Caco-2 (cell line): ENCODE results near the gene PHF10. TPM values are rescaled to one million over a fixed set of nuclear protein-coding genes. Genes with fewer than 3 reads are reported as not detected.

Source experiments
- BruUV-seq: library from RNA; stranded (reverse); fragments of 400-500 nt; replicated peaks from 2 replicates; lab custom pipeline; 2021; lab: Mats Ljungman, UMichigan
- CTCF ChIA-PET: fragments of 300-600 bp; sonication (Branson Sonifier 250); formaldehyde crosslinking; loops from one replicate; lab custom pipeline; 2022; ENCODE audit warnings: antibody characterized with exemption; lab: Charles Lee
- POLR2A ChIA-PET: fragments of 300-600 bp; sonication (Branson Sonifier 250); formaldehyde crosslinking; loops from one replicate; lab custom pipeline; 2022; ENCODE audit warnings: antibody characterized with exemption; lab: Charles Lee
- DNase-seq, 2 experiments: peaks; one replicate each; pipeline versions ENCODE4 v3.0.0 to v3.0.0-alpha.2; 2020 to 2022
- H3K27me3 ChIP-seq: replicated peaks from 2 replicates; pipeline ENCODE4 v1.6.0; 2011; ENCODE audit warnings: low read length; ENCODE audit not compliant: control insufficient read depth, insufficient read depth
- H3K36me3 ChIP-seq: 2 replicates; pipeline ENCODE4 v1.5.1; 2011; ENCODE audit warnings: low read length; ENCODE audit not compliant: control insufficient read depth, insufficient read depth
- H3K4me1 ChIP-seq: fragments of 250-450 bp; sonication (Bioruptor Pico); 2 replicates; pipeline ENCODE4 v1.5.1; 2020; ENCODE audit warnings: mild to moderate bottlenecking
- H3K4me3 ChIP-seq: 2 replicates; pipeline ENCODE4 v1.5.1; 2011; ENCODE audit warnings: low read depth, mild to moderate bottlenecking, control low read depth, low read length
- H3K9me3 ChIP-seq: fragments of 250-450 bp; sonication (Bioruptor Pico); 2 replicates; pipeline ENCODE4 v1.5.1; 2020; ENCODE audit warnings: mild to moderate bottlenecking, moderate library complexity
- H3K27ac Mint-ChIP-seq: one replicate; pipeline ENCODE4 v1.8.0; 2022; ENCODE audit warnings: mixed read lengths; ENCODE audit not compliant: unreplicated experiment
- H3K27me3 Mint-ChIP-seq: one replicate; pipeline ENCODE4 v1.8.0; 2022; ENCODE audit warnings: mixed read lengths; ENCODE audit not compliant: insufficient read depth, unreplicated experiment
- H3K36me3 Mint-ChIP-seq: one replicate; pipeline ENCODE4 v1.8.0; 2022; ENCODE audit warnings: mild to moderate bottlenecking, mixed read lengths; ENCODE audit not compliant: insufficient read depth, unreplicated experiment
- H3K4me1 Mint-ChIP-seq: one replicate; pipeline ENCODE4 v1.8.0; 2022; ENCODE audit warnings: low read depth, mixed read lengths; ENCODE audit not compliant: unreplicated experiment
- H3K4me3 Mint-ChIP-seq: one replicate; pipeline ENCODE4 v1.8.0; 2022; ENCODE audit warnings: mild to moderate bottlenecking, moderate library complexity, mixed read lengths; ENCODE audit not compliant: unreplicated experiment
- H3K9me3 Mint-ChIP-seq: one replicate; pipeline ENCODE4 v1.8.0; 2022; ENCODE audit warnings: mixed read lengths; ENCODE audit not compliant: unreplicated experiment
- intact Hi-C: fragments of 100-400 bp; cut with micrococcal nuclease; formaldehyde crosslinking; loops from one replicate; pipeline ENCODE4 v1.10.0; 2022; ENCODE audit not compliant: unreplicated experiment
- total RNA-seq: library from RNA; stranded (reverse); gene quantifications from 2 replicates; pipeline ENCODE4 v1.2.3, GENCODE V29; 2022
- TF ChIP-seq, protein P1 (sequence below), 2 experiments: fragments of 200-600 bp in 1 of 2; IDR thresholded peaks; 1 replicate in 1 of 2; 2 replicates in 1 of 2; pipeline versions ENCODE4 v1.5.1 to v1.8.0; 2011 to 2022; ENCODE audit warnings: antibody characterized with exemption in 1 of 2, control low read depth in 1 of 2, inconsistent platforms in 1 of 2, low read depth in 1 of 2, low read length in 1 of 2, mild to moderate bottlenecking in 1 of 2, moderate library complexity in 1 of 2; ENCODE audit not compliant: insufficient read depth in 1 of 2, severe bottlenecking in 1 of 2, unreplicated experiment in 1 of 2

Gene PHF10
- total RNA-seq, 1 experiment from 2014 or later: 75.7 TPM

DNA sequence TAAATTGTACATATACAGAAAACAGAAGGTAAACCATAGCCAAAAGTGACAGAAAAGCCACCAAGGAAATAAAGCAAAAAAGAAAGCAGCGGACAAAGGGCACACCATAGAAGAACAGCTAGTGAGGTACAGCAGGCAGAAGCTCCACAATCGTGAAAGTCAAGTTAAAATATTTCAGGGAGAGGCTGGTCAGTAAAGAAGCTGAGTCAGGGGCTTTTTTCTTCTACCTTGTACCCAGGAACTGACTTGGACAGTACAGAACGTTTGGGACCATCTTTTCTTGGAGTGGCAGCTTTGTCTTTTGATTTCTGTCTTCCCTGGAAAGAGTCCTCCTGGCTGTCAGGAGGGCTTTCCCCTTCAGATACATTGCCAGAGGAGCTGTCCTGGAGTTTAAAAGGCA lies 14.3 kb downstream of the PHF10 start:
- H3K9me3 Mint-ChIP-seq: no peaks in the 10 kb centered on the region
- no peak overlapping the region for H3K4me3 ChIP-seq
- no peak for DNase-seq
- no peak overlapping the region for H3K27ac Mint-ChIP-seq
- POLR2A ChIA-PET: interaction anchor here (1.1 kb wide), 1 partner anchor 15 kb away, joined by 6 read pairs; no protein-coding TSS in a partner anchor
- TF ChIP-seq, protein P1, sequence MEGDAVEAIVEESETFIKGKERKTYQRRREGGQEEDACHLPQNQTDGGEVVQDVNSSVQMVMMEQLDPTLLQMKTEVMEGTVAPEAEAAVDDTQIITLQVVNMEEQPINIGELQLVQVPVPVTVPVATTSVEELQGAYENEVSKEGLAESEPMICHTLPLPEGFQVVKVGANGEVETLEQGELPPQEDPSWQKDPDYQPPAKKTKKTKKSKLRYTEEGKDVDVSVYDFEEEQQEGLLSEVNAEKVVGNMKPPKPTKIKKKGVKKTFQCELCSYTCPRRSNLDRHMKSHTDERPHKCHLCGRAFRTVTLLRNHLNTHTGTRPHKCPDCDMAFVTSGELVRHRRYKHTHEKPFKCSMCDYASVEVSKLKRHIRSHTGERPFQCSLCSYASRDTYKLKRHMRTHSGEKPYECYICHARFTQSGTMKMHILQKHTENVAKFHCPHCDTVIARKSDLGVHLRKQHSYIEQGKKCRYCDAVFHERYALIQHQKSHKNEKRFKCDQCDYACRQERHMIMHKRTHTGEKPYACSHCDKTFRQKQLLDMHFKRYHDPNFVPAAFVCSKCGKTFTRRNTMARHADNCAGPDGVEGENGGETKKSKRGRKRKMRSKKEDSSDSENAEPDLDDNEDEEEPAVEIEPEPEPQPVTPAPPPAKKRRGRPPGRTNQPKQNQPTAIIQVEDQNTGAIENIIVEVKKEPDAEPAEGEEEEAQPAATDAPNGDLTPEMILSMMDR (IDR thresholded peaks at IDR 0.05; ENCODE audit: insufficient read depth in 1 of 2, low read depth in 1 of 2, low read length in 1 of 2, severe bottlenecking in 1 of 2, unreplicated experiment in 1 of 2): no peak
- no TSS peak for BruUV-seq
- peaks cover 11% of the 10 kb centered on the region for H3K4me1 ChIP-seq
- peaks cover 13% of the 10 kb centered on the region for H3K4me1 Mint-ChIP-seq
- intact Hi-C loops: no loop called here
- H3K9me3 ChIP-seq: no peaks in the 10 kb centered on the region
- peaks cover 42% of the 10 kb centered on the region for H3K36me3 Mint-ChIP-seq
- H3K27me3 Mint-ChIP-seq: no peaks in the 10 kb centered on the region
- H3K27me3 ChIP-seq: no peaks in the 10 kb centered on the region
- no peak overlapping the region for H3K4me3 Mint-ChIP-seq
- peaks cover 2% of the 10 kb centered on the region; the same call in 1 of the 2 replicates for H3K36me3 ChIP-seq
- CTCF ChIA-PET: no interaction called here

DNA sequence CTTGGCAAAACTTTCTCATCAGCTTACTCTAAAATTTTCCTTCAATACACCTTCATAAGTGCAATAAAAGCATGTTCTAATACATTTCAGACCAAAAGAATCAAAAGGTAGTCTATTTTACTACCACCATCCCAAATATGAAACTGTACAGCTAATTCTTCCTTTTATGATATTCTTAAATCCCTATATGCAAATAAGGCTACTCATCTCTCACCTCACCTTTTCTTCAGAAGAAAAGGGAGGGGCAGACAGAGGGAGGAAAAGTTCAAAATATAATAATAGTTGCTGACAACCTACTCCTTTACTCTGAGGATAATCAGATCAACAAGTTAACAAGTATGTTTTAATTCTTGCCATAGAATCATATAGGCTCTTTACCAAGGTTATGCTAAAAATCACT lies 15.0 kb downstream of the PHF10 start:
- H3K4me3 ChIP-seq: no peak overlapping the region
- no TSS peak for BruUV-seq
- H3K27me3 Mint-ChIP-seq: no peaks in the 10 kb centered on the region
- peaks cover 14% of the 10 kb centered on the region for H3K4me1 ChIP-seq
- ChIA-PET CTCF (no interaction called here), POLR2A (no interaction called here)
- no peaks in the 10 kb centered on the region for H3K9me3 Mint-ChIP-seq
- intact Hi-C loops: no loop called here
- no peaks in the 10 kb centered on the region for H3K27me3 ChIP-seq
- peaks cover 1% of the 10 kb centered on the region; the same call in 1 of the 2 replicates for H3K36me3 ChIP-seq
- H3K4me1 Mint-ChIP-seq: peaks cover 13% of the 10 kb centered on the region
- no peak overlapping the region for H3K4me3 Mint-ChIP-seq
- H3K27ac Mint-ChIP-seq: no peak overlapping the region
- DNase-seq: no peak
- H3K36me3 Mint-ChIP-seq: peaks cover 41% of the 10 kb centered on the region
- TF ChIP-seq, protein P1 (IDR thresholded peaks at IDR 0.05; ENCODE audit: insufficient read depth in 1 of 2, low read depth in 1 of 2, low read length in 1 of 2, severe bottlenecking in 1 of 2, unreplicated experiment in 1 of 2): no peak
- no peaks in the 10 kb centered on the region for H3K9me3 ChIP-seq

DNA sequence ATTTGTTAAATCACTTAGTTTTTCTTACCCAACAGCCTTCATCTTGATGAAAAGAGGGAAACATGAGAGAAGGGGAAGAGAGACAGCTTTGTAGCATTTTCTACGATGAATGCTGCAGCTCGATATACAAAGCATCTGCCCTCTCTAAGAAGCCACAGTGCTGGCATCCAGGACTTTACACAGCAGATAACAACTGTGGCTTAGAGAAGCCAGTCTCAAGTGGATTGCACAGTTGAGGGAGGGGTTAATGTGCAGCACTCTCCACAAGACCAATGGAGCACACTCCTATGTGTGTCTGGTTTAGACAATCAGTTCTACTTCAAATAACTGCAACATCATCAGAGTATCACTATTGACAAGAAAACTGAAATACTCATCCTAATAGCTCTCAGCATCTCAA lies 16.5 kb downstream of the PHF10 start:
- peaks cover 13% of the 10 kb centered on the region for H3K4me1 Mint-ChIP-seq
- H3K4me1 ChIP-seq: peaks cover 16% of the 10 kb centered on the region
- BruUV-seq: no TSS peak
- H3K4me3 Mint-ChIP-seq: no peak overlapping the region
- peaks cover 41% of the 10 kb centered on the region for H3K36me3 Mint-ChIP-seq
- H3K27ac Mint-ChIP-seq: no peak overlapping the region
- intact Hi-C loops: no loop called here
- H3K9me3 ChIP-seq: no peaks in the 10 kb centered on the region
- H3K4me3 ChIP-seq: no peak overlapping the region
- no peaks in the 10 kb centered on the region for H3K9me3 Mint-ChIP-seq
- no peaks in the 10 kb centered on the region for H3K27me3 Mint-ChIP-seq
- TF ChIP-seq, protein P1 (IDR thresholded peaks at IDR 0.05; ENCODE audit: insufficient read depth in 1 of 2, low read depth in 1 of 2, low read length in 1 of 2, severe bottlenecking in 1 of 2, unreplicated experiment in 1 of 2): no peak
- no peaks in the 10 kb centered on the region for H3K27me3 ChIP-seq
- H3K36me3 ChIP-seq: no peaks in the 10 kb centered on the region; the same call in 1 of the 2 replicates
- DNase-seq: no peak
- ChIA-PET CTCF (no interaction called here), POLR2A (no interaction called here)
